T-helper 9 cell (primary cell): ENCODE measurements around the gene TSPY2.
"Not testable (repeated sequence)": the region's sequence is repeated elsewhere in the genome, so short reads cannot be mapped to it uniquely, and the experiment has no call there.

Experiments used
- DNase-seq: peaks from one replicate; pipeline ENCODE4 v3.0.0-alpha.2; 2020
- total RNA-seq, 2 donors: gene quantifications; one replicate each; lab custom pipeline; 2026; lab: John Stamatoyannopoulos, UW

The TSPY2 gene, protein sequence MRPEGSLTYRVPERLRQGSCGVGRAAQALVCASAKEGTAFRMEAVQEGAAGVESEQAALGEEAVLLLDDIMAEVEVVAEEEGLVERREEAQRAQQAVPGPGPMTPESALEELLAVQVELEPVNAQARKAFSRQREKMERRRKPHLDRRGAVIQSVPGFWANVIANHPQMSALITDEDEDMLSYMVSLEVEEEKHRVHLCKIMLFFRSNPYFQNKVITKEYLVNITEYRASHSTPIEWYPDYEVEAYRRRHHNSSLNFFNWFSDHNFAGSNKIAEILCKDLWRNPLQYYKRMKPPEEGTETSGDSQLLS
- 0 reads per million in 2 donors for total RNA-seq

DNA sequence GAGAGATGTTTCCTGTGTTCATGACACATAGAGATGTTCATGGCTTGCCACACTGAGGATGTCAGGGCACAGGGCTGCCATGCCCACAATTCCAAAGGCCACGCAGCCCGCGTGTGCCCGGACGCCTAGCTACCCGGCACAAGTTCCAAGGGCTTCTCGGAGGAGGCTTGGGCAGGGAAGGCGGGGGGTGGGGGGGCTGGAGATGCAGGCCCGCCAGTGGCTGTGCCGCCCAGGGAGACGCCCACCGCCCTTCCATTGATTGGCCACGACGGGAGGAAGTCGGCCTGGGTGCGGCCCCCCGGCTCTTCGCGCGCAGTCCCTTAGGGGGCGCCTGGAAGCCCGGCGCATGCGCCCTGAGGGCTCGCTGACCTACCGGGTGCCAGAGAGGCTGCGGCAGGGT, at the start of gene TSPY2:
TSPY2 (plus strand) TSS at position 301 of the 400 bp plus-strand sequence; CDS start at position 347, 46 bp downstream.
- DNase-seq: not testable (repeated sequence)

DNA sequence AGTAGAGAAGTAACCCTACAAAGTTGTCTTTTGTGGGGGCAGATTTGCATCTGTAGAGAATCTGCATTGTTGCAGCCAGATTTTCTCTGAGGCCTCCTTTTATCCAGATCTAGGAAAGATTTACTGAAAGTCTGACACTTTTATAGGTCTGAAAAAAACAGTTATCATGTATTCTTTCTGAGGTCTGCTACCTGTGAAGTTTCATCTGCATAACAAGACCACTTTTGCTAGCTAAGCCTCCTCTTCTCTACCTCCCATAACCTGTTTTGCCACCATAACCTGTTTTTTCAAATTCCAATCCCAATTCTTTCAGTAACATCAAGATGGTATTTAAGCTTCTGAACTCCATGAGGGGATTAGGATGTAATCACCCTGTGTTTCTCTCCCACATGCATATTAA, 36.5 kb upstream of the TSPY2 start:
- not testable (repeated sequence) for DNase-seq

DNA sequence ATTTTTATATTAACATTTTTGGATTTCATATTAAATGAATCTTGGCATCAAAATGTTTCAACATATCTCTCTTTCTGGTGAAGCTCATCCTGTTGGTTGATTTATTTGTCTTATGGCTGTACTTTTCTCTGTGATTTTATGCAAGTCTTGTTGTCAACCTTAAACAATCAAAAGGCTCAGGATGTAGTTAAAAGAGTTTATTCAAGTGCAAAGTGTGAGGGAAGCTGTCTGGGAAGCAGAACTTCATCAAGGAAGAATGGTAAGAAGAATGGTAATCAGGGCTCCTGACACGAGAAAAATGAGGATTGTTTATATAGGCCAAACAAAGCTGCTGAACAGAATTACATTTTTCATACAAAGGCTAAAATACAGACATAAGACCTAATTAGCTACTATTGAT, 29.0 kb upstream of the TSPY2 start:
- not testable (repeated sequence) for DNase-seq

DNA sequence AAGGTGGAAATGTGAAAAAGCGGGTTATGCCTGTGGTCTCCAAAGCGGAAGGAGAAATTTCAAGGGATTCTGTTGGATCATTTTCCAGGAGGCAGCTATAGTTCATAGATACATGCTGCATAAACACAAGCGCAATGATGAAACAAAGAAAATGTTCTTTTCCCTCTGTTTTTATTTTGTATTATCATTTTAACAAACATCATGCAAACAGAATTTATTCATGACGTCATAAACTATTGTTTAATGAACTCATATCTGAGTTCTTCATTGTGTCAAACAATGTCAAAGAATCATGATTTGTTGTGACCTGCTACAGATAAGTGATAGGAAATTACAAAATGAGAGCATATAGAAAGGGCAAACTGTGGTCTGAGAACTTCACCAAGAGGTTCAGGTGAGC, 23.8 kb downstream of the TSPY2 start:
- not testable (repeated sequence) for DNase-seq
